ENCODE measurements around the gene CLSTN2. TPM values are rescaled to one million over a fixed set of nuclear protein-coding genes. Genes with fewer than 3 reads are reported as not detected.
A peak's percentile ranks its signal among the peaks of the same experiment; 100 is the strongest.

CLSTN2 gene
- total RNA-seq, 1 experiment from 2014 or later: 0.68 TPM

GRCh38 chr3:140035871-140036270 lies 100.9 kb downstream of the CLSTN2 start:
- no peak for DNase-seq
- H3K4ac ChIP-seq (ENCODE audit: low read depth, low read length): no peak overlapping the region
- TF ChIP-seq, protein P1, sequence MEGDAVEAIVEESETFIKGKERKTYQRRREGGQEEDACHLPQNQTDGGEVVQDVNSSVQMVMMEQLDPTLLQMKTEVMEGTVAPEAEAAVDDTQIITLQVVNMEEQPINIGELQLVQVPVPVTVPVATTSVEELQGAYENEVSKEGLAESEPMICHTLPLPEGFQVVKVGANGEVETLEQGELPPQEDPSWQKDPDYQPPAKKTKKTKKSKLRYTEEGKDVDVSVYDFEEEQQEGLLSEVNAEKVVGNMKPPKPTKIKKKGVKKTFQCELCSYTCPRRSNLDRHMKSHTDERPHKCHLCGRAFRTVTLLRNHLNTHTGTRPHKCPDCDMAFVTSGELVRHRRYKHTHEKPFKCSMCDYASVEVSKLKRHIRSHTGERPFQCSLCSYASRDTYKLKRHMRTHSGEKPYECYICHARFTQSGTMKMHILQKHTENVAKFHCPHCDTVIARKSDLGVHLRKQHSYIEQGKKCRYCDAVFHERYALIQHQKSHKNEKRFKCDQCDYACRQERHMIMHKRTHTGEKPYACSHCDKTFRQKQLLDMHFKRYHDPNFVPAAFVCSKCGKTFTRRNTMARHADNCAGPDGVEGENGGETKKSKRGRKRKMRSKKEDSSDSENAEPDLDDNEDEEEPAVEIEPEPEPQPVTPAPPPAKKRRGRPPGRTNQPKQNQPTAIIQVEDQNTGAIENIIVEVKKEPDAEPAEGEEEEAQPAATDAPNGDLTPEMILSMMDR (conservative IDR thresholded peaks at IDR 0.05): no peak
- no peaks in the 10 kb centered on the region for H3K79me1 ChIP-seq (ENCODE audit: insufficient read depth, low read depth, low read length, poor library complexity, severe bottlenecking)
- no peaks in the 10 kb centered on the region for H3K9me3 ChIP-seq (ENCODE audit: control insufficient read depth, low read depth, low read length)
- no peak overlapping the region for H3K14ac ChIP-seq (ENCODE audit: insufficient read depth, low read length)
- H3K36me3 Mint-ChIP-seq (ENCODE audit: insufficient read depth in 1 of 3, low read depth in 3 of 3): no peaks in the 10 kb centered on the region
- no peaks in the 10 kb centered on the region; the same call in none of the 2 replicates for H3K27me3 Mint-ChIP-seq (ENCODE audit: low read depth)
- H3K56ac ChIP-seq (ENCODE audit: insufficient read length, low read depth, low read length): no peak overlapping the region
- H3K4me3 Mint-ChIP-seq: no peak overlapping the region
- H3T11ph ChIP-seq (ENCODE audit: low read length): no peak overlapping the region
- no peak overlapping the region for H3K23ac ChIP-seq (ENCODE audit: insufficient read length, low read depth, low read length)
- H4K91ac ChIP-seq (ENCODE audit: insufficient read length, low read depth, low read length): no peak overlapping the region
- no peak overlapping the region for H2AFZ ChIP-seq (ENCODE audit: low read length)
- H3K79me2 ChIP-seq (ENCODE audit: insufficient read depth, low read length): no peaks in the 10 kb centered on the region
- no peaks in the 10 kb centered on the region for H3K4me1 ChIP-seq (ENCODE audit: insufficient read depth, low read length)
- H4K20me1 ChIP-seq (ENCODE audit: control insufficient read depth, insufficient read depth, insufficient read length): no peaks in the 10 kb centered on the region
- H4K5ac ChIP-seq (ENCODE audit: insufficient read length, low read depth, low read length): no peak overlapping the region
- no peak overlapping the region for H4K8ac ChIP-seq (replicated peaks; ENCODE audit: insufficient read length, low read depth, low read length)
- WGBS (ENCODE audit: extremely low coverage, insufficient read length, low lambda C conversion rate): no CpG with 5 or more reads among the region's 2 CpGs
- no peak overlapping the region for H3K9ac ChIP-seq (ENCODE audit: extremely low read depth, insufficient read length, low read length)
- H3K9me3 Mint-ChIP-seq: no peaks in the 10 kb centered on the region
- H3K4me2 ChIP-seq (ENCODE audit: insufficient read depth, insufficient read length, low read length): no peak overlapping the region
- H3K4me1 Mint-ChIP-seq: peaks cover 8 to 9% of the 10 kb centered on the region in 2 experiments
- H2BK15ac ChIP-seq (ENCODE audit: low read depth, low read length): no peak overlapping the region
- H2BK20ac ChIP-seq (ENCODE audit: low read depth, low read length, poor library complexity, severe bottlenecking): no peak overlapping the region
- no peak overlapping the region for H3K18ac ChIP-seq (ENCODE audit: insufficient read length, low read depth, low read length)
- H3K23me2 ChIP-seq (ENCODE audit: insufficient read length, low read depth, low read length, poor library complexity, severe bottlenecking): no peaks in the 10 kb centered on the region
- H3K27ac Mint-ChIP-seq: 0 out of 7 replicates have a peak overlapping the region, but pooled peaks of 1 of the 3 experiments have one; percentile 17
- no peak overlapping the region for H3K27ac ChIP-seq (ENCODE audit: insufficient read length, low read depth, low read length)
- no peak overlapping the region for H2BK5ac ChIP-seq (ENCODE audit: insufficient read length, low read length)
- no peak overlapping the region for H2AK5ac ChIP-seq (ENCODE audit: insufficient read length, low read length)
- no peaks in the 10 kb centered on the region for H3K27me3 ChIP-seq (ENCODE audit: insufficient read depth, low read length)
- no peak overlapping the region for H2BK12ac ChIP-seq (ENCODE audit: insufficient read length, low read depth, low read length)
- H2BK120ac ChIP-seq (ENCODE audit: low read depth, low read length, poor library complexity, severe bottlenecking): no peak overlapping the region

All from H9 (cell line).